HG02759 (cell line): Measurements from ENCODE around the gene SSX2.
"Not testable (repeated sequence)": the region's sequence is repeated elsewhere in the genome, so short reads cannot be mapped to it uniquely, and the experiment has no call there.

ENCODE experiments used
- ATAC-seq: cut with Tn5 transposase; IDR thresholded peaks from one replicate; pipeline ENCODE4 v1.9.1; 2021; ENCODE audit warnings: mild to moderate bottlenecking, moderate library complexity; ENCODE audit not compliant: unreplicated experiment

SSX2 gene, protein sequence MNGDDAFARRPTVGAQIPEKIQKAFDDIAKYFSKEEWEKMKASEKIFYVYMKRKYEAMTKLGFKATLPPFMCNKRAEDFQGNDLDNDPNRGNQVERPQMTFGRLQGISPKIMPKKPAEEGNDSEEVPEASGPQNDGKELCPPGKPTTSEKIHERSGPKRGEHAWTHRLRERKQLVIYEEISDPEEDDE

DNA sequence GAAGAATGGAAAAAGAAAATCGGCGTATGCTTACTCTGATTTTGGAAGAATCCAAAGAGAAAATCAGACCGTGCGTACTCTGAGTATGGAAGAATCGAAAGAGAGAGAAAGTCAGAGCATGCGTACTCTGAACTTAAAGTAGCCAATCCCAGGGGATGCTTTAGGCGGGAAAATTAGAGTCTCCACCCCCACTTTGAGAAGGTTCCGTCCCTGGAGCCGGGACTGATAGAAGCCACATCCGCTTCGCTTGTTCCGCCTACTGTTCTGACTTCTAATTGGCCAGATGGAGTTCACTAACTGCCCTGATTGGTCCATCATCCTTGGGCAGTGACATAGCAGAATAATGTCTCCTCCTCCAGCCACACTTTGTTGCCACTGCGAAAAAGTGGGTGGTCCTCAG, at the start of gene SSX2:
TSS of gene SSX2 (minus strand) at position 101 of the 400 bp plus-strand sequence. CDS start 1,429 bp downstream, outside the sequence.
- not testable (repeated sequence) for ATAC-seq

DNA sequence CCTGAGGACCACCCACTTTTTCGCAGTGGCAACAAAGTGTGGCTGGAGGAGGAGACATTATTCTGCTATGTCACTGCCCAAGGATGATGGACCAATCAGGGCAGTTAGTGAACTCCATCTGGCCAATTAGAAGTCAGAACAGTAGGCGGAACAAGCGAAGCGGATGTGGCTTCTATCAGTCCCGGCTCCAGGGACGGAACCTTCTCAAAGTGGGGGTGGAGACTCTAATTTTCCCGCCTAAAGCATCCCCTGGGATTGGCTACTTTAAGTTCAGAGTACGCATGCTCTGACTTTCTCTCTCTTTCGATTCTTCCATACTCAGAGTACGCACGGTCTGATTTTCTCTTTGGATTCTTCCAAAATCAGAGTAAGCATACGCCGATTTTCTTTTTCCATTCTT, 44.0 kb upstream of the SSX2 start, which contains the start of gene SSX2B:
TSS of gene SSX2B (plus strand) at position 301 of the 400 bp plus-strand sequence. CDS start 1,429 bp downstream, outside the sequence.
- not testable (repeated sequence) for ATAC-seq

DNA sequence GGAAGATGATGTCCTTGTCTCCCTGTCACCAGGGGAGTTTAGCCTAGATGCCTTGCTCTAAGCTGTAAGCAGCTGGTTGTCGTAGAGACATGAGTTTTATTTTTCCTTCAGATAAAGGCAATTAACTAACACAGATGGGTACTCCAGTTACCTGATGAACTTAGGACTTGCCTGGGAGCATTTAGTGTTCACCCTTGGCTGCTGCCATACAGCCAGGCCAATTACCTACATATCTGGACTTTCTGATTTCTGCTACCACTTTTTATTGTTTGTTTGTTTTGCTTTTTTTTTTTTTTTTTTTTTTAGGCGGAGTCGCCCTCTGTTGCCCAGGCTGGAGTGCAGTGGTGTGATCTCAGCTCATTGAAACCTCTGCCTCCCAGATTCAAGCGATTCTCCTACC, 14.9 kb downstream of the SSX2 start:
- ATAC-seq, result not testable (repeated sequence)

DNA sequence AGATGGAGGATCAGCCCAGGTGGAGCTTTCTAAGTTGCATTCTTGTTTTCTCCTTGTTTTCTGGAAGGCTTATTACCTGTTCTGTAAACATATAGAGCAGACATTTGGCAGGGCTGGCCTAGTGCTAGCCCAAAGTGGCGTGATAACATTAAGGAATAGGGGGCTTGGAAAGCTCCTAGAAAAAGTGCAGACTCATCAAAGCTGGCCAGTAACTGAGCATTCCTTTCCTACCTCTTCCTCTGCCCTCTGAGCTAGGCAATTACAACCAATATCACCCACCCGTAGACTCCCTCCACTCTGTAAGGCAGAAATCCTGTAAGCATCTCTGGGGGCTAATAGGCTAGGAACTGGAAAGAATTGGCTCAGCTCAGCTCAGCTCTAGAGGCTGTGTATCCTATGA, 44.8 kb downstream of the SSX2 start:
- not testable (repeated sequence) for ATAC-seq

DNA sequence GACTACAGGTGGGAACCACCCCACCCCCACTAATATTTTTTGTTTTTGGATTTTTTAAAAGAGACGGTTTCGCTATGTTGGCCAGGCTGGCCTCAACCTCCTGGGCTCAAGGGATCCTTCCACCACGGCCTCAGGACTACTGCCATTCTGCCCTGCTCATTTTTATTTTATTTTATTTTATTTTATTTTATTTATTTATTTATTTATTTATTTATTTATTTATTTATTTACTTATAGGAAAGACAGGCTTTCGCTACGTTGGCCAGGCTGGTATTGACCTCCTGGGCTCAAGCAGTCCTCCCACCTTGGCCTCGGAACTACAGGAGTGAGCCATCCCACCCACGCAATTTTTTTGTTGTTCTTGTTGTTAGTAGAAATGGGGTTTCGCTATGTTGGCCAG, 51.5 kb downstream of the SSX2 start:
- ATAC-seq, result not testable (repeated sequence)

DNA sequence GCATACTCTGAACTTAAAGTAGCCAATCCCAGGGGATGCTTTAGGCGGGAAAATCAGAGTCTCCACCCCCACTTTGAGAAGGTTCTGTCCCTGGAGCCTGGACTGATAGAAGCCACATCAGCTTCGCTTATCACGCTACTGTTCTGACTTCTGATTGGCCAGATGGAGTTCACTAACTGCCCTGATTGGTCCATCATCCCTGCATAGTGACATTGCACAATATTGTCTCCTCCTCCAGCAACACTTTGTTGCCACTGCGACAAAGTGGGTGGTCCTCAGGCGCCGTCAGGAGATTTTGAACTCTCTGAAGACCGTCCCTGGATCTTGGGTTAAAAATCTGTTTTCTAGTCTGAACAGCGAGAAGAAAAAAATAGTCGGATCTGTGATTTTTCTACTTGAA, 52.2 kb downstream of the SSX2 start, which contains the start of gene SSX7:
TSS of gene SSX7 (minus strand) at position 101 of the 400 bp plus-strand sequence. CDS start 1,428 bp downstream, outside the sequence.
- not testable (repeated sequence) for ATAC-seq

DNA sequence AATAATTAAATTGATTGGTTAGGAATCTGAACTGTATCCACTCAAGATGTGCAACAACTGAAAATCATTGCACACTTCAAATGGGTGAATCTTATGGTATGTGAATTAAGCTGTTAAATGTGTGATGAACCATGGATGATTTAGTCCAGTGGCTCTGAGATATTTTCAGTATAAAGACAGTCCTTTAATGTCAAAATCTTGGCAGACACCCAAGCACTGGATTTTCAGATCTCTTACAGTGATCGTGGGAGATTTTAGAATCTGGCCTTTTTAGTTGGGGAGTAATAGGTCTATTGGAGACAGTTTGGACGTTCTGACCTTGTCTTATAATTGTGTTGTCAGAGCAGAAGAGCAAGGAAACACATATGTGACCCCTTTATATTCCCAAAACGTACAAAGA, 56.3 kb downstream of the SSX2 start:
- ATAC-seq, result not testable (repeated sequence)

DNA sequence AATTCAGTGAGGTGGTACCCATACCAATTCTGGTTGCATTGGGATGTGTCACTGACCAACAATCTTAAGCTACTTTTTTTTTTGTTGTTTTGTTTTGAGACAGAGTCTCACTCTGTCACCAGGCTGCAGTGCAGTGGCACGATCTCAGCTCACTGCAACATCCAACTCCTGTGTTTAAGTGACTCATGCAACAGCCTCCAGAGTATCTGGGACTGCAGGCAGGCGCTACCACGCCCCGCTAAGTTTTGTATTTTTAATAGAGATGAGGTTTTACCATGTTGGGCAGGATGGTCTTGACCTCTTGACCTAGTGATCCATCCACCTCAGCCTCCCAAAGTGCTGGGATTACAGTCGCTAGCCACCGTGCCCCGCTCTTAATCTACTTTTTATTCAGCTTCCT, 58.0 kb downstream of the SSX2 start:
- not testable (repeated sequence) for ATAC-seq
